Islet of Langerhans (tissue), 1 donor: ENCODE results near the gene GAB2.

Experiments
- FAIRE-seq: peaks from one replicate; lab custom pipeline; 2011; peaks lifted over from hg19 to GRCh38; lab: Jason Lieb, UNC

Gene GAB2

DNA sequence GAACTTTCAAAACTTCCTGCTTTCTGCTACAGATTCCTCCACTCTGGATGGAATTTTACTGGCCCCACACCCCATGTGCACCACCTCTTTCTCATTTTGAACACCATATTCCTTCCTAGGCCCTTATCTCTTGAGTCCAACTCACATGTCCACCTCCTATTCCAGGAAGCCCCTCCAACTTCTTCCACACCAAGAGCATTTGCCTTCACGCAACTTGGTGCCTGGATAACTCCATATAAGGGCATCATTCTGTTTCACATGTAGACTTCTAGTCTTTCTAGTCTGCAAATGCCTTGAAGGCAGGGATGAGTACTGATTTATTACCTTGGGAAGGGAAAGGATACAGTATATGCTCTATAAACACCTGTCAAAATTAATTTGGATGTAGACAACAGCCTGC lies 17.5 kb downstream of the GAB2 start:
- no peak for FAIRE-seq

DNA sequence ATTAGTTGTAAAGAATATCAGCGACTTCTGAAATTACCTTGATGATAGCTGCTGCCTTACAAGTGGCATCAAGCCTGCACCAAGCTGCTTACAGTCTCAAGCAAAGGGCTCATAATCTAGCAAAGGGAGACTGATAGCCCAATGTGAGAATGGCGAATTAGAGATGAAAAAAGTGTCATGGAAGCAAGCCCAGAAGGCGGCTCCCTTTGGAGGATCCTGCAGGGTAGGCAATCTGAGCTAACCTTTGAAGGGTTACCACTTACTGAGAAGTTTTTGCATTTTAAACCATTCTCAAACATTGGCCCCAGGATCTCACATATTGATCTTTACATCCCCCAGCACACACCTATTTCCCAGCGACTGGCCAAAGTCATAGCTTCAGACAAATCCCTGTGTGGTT lies 18.5 kb downstream of the GAB2 start:
- FAIRE-seq, result no peak

GRCh38 chr11:78398715-78399114 lies 18.9 kb downstream of the GAB2 start:
- no peak for FAIRE-seq

GRCh38 chr11:78397398-78397797 lies 20.2 kb downstream of the GAB2 start:
- FAIRE-seq, result no peak

DNA sequence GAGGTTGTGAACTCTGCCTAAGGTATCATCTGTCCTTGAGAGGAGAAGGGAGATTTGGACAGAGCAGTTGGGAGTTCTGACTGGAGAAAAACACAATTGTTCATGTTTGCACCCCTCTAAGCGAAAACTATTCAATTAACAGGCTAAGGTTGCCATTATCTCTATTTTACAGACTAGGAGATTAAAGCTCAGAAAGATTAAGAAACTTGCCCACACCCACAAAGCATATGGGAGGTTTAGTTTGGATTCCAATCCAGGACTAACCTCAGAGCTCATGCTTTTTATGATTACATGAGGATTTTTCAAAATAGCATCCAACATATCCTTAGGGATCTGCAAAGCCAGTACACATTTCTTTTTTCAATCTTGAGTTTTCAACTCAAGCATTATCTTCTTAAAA lies 22.0 kb downstream of the GAB2 start:
- no peak for FAIRE-seq

- no peak for FAIRE-seq
Observed at GRCh38 chr11:78392854-78393253, 24.8 kb downstream of the GAB2 start.

DNA sequence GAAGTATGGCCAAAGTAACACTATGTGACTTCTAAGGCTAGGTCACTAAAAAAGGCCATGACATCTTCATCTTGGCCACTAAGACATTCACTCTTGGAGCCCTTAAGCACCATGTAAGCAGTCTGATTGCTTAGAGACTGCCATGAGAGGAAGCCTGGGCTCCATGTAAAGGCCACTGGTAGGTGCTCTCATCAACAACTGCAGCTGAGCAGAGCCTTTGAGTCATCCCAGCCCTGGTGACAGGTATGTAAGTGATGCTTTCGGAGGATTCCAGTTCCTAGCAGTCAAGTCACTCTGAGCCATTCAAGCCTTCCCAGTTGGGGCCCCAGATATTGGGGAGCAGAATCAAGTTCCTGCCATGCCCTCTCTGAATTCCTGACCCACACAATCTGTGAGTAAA lies 26.2 kb downstream of the GAB2 start:
- FAIRE-seq, result no peak

- no peak for FAIRE-seq
Observed at GRCh38 chr11:78390809-78391208, 26.8 kb downstream of the GAB2 start.

DNA sequence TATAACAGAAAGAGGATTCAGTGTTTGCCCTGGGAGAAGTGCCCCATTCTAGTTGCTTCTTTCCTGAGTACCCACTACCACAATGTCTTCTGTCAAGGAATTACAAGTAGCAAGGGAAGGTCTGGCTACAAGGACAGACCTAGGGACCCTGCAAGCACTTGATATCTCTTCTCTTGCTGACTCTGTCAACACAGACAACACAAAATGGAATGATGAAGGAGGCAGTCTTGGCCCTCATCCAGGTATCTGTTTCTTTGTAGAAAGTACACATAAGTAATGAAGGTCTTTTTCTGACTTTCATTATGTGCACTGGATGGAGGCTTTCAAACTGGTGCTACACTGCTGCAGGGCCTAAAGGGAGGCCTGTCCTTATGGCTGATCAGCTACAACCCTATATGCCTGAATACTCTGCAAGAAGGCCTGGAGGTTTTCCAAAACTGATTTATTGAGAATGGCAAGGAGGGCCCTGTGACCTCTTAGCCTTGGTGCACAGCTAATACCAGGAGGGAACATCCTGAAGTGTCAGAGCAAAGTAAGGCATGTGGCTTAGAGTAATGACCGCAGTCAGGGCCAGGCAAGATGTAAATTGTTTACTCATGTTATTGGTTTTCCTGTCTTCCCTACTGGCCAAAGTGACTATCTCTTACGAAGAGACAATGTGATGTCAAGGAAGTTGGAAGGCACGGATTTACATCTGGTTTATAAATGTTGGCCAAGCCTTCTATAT lies 31.2 kb downstream of the GAB2 start:
- FAIRE-seq, result no peak

- no peak for FAIRE-seq
Observed at GRCh38 chr11:78385205-78385604, 32.4 kb downstream of the GAB2 start.

- FAIRE-seq, result no peak
Observed at GRCh38 chr11:78384231-78384630, 33.4 kb downstream of the GAB2 start.

DNA sequence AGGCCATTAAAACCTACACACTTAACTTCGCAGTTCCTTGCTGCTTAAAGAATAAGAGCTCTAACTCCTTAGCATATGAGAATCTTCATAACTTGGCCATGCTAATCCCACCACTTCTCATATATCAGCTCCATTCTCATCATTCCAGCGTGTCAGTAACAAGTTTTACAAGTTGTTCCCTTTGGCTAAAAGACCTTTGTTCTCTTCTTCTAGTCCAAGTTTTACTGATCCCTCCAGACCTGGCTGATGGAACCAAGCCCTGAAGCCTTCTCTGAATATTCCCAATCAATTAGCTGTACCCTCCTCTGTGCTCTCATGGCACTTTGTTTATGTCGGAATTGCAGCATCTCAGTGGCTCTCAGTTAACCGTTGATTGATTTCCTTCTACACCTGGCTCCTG lies 35.8 kb downstream of the GAB2 start:
- no peak for FAIRE-seq

- FAIRE-seq, result no peak
Observed at GRCh38 chr11:78380615-78381051, 37.0 kb downstream of the GAB2 start.

DNA sequence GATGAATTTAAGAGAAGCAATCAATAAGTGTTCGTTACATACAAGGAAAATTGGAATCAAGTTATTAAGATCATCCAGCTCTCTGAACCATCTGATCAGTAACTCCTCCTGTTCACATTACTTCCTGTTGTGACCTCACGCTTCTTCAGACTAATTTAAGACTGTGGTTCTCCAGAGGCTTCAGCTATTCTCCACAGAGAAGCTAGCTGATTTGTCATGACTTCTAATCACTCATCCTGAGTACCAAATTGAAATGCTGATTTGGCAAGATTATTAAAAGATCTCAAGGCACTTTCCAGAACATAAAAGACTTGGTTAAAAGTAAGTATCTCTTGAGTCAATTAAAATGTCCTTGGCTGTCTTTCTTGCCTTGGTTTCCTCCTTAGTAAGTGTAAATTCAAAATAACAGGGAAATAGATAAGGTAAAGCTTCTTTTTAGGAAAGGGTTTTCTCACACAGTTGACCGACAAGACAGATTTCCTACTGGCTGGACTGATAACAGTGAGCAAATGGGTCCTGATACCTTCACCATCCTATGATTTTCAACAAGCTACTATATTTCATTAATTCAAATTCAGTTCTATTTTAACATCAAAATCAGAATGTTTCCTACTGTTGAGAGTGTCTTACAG lies 38.5 kb downstream of the GAB2 start:
- FAIRE-seq, result no peak

GRCh38 chr11:78377625-78378418 lies 39.8 kb downstream of the GAB2 start:
- no peak for FAIRE-seq

- FAIRE-seq, result no peak
Observed at GRCh38 chr11:78376858-78377257, 40.8 kb downstream of the GAB2 start.

GRCh38 chr11:78374917-78375316 lies 42.7 kb downstream of the GAB2 start:
- no peak for FAIRE-seq

DNA sequence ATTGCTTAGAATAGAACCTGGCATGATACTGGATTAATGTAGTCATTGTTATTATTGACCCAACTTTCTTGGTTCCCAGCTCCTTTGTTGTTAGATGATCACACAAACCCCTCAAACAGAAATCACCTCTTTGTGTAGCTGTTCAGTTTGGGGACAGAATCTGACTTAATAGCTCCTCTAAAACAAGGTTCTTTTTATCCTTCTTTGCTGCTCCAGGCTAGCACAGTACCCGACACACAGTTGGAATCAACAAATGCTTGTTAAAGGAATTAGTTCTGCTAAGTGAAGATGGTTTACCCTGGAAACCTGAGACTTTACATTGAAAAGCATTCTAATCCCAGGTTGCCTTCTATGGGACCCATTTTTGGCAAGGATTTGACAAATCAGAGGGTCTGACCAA lies 43.9 kb downstream of the GAB2 start:
- no peak for FAIRE-seq

DNA sequence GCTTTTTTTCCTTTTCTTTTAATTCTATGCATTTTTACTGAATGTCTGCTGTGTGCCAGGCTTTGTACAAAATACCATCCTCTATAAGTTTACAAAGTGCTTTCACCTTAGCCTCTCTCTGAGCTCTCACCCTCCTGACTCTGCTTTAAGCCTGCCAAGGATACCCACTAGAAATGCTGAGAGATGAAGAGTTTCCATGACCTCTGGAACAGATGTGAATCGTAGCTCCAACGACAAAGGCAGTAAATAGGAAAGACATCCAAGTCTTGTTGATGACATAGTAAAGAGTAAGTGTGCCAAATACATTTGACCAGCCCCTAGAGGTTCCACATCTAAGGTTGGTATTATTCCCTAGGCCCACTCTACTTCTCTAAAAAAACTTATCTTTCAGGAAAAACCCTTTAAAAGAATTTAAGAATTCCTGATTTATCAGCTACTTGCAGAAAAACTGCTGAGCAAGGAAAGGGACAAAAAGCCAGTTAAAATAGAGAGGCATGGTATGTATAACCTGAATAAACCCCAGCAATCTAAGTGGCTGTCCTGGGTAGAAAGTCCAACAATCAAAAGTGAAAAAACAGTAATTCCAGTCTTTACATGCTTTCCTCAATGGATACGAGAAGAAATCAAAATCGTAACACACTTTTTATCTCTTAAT lies 45.4 kb downstream of the GAB2 start:
- no peak for FAIRE-seq

- FAIRE-seq, result no peak
Observed at GRCh38 chr11:78371221-78371891, 46.3 kb downstream of the GAB2 start.

- no peak for FAIRE-seq
Observed at GRCh38 chr11:78370406-78371172, 47.0 kb downstream of the GAB2 start.
